Anterior cingulate cortex (tissue), 58 donors: Measurements from ENCODE around the gene SURF6.

Experiments
- DNase-seq, 58 donors: peaks; one replicate each; lab custom pipeline; 2025; lab: John Stamatoyannopoulos, UW

The SURF6 gene

GRCh38 chr9:133368249-133368881, 32.4 kb upstream of the SURF6 start:
- no peak for DNase-seq

DNA sequence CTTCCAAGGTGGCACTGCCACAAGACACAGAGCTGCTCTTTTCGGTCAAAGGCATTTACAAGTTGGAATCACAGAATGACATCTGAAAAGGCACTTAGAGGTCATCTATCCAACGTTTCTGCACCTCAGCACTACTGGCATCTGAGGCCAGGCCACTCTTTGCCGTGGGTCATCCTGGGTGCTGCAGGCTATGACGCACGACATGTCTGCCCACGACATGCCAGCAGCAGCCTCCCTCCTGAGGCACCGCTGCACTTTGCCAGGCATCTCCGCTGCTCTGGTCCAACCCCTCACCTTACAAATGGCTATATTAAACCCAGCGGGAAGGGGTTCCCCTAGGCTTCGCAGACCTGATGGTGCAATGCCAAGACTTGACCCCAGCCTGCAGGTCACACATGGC, 31.8 kb upstream of the SURF6 start:
- DNase-seq, result no peak

GRCh38 chr9:133367221-133367620, 31.2 kb upstream of the SURF6 start:
- no peak for DNase-seq

DNA sequence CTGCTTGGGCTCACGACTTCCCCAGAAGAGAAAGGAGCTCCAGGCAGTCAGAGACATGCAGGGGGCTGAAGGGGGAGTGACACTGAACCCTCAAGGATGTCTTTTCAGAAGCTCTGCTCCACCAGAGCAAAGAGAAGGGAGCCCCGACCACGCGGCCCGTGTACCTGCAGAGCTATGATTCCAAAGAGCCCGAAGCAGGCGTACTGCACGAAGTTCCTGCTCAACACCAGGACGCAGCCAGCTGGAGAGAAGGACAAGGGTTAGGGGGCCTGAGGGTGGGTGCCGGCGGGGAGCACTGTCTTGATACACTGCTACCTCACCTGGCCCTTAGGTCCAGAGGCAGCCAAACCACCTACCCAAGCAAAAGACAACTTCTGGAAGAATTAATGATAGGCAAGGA, 30.4 kb upstream of the SURF6 start:
- DNase-seq, result no peak

- no peak for DNase-seq
Observed at GRCh38 chr9:133362359-133363044, 26.5 kb upstream of the SURF6 start.

DNA sequence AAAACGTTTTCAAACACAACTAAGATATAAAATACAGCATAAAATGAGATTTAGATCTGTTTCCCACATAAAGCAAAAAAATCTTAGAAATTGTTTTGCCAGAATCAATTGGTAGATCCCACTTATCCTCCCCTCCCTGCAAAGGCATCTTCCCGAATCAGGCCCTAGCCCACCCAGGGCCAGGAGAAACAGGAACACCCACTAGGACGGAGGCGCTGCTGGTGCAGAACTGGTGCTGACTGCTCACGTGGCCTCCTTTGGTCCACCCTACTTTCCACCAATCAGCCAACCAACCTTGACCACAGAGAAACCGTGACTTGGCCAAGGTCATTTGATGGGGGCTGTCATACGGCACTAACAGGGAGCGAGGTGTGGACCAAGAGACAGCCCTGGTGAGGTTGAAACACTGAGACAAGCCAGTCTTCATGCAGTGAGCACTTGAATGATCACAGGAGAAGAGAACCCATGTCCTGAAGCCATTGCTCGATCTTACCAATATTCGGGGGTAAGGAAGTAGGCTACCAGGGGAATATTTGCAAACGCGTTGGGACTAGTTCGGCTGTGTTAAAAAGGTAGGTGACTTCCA, 25.6 kb upstream of the SURF6 start:
- DNase-seq, result no peak

GRCh38 chr9:133360400-133361393, 24.7 kb upstream of the SURF6 start:
- DNase-seq, result no peak

DNA sequence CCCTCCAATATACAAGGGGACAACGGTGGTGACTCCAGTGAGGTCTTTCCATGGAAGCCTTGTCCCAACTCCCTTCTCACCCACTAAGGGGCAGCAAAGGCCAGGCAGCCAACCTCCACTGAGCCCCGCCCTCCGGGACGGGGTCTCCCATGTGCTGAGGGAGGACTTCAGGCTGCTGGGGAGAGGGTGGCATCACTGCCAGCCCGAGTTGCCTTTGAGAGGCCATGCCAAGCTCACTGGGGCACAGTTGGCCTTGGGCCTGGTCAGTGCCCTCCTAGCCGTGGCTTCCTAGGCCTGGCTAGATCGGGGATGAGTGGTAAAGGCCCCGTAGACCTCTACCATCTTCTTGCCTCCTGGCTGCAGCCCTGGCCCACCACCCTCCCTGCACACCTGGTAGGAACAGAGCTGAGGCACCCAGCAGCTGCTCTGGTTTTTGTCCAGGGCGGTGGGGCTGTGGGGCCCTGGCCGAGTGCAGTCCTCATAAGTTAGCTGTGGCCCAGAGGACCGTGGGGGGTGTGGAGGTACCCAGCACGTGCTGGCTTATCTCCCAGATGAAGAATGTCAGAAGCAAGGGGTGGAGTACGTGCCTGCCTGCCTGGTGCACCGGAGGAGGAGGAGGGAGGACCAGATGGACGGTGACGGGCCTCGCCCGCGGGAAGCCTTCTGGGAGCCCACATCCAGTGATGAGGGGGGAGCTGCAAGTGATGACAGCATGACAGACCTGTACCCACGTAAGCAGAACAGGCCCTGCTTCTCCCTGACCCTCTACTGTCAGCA, 23.6 kb upstream of the SURF6 start:
- DNase-seq, result peak in 7 of 58 donors; percentile 12 to 50 (median 25)

- DNase-seq, result no peak
Observed at GRCh38 chr9:133357656-133358055, 21.7 kb upstream of the SURF6 start.

GRCh38 chr9:133356391-133357091, 20.6 kb upstream of the SURF6 start, which contains the start of the genes SURF1 and SURF2:
SURF1 (minus strand) TSS chr9:133356487; CDS start chr9:133356453, 34 bp downstream.
SURF2 (plus strand) TSS chr9:133356550; CDS start chr9:133356593, 43 bp downstream.
- peak in 57 of 58 donors; percentile 9 to 91 (median 74) for DNase-seq

GRCh38 chr9:133355881-133356357, 19.9 kb upstream of the SURF6 start:
- no peak for DNase-seq

GRCh38 chr9:133354766-133355165, 18.8 kb upstream of the SURF6 start:
- no peak for DNase-seq

DNA sequence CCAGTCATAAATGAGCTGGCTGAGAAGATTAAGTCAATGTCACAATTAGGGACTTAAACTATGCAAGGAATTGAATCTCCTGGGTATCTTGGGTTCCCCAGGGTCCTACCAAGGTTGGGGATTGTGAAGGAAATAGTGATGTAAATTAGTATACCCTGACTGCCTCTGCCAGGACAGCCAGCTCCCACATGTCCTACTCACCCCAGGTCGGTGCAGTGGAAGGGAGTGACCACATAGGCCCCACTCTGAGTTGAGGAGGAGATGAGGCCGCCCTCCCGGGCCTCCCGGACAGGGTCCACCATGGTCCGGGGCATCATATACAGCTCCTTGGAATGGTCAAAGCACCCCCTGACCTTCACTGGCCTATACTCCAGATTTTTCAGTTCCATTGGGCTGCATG, 17.6 kb upstream of the SURF6 start:
- DNase-seq, result no peak

GRCh38 chr9:133352635-133353340, 16.8 kb upstream of the SURF6 start:
- no peak for DNase-seq

DNA sequence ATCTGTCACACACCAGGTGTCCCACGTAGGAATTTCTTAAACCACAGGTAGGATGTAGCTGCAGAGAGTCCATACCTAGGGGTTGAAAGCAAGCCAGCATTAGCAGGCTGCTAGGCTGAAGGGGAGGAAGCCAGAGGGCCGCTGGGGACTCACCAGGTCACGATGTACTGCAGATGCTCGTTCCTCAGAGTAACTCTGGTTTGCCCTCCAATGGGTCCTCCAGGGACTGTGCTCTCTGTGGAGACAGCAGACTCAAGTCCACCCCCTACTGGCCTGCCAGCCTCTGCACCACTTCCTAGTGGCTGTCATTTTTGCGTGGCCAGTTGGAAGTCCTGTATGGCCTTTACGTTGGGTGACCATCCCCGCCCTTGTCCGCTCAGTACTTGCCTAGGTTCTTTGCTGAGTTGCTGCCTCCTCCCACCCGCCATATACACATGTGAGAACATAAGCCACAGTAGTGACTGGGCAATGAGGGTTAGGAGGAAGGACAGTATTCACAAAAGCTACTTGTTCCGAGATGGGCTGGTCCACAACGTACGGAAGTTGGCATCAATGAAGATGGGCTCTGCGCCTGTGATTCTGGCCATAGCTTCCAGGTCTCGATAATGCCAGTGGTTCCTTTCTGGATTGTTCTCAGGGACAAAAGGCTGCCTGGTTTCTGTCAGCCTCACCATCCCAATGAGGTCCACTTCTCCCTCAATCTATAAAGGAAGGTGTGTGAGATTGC, 16.1 kb upstream of the SURF6 start:
- DNase-seq, result peak in 5 of 58 donors; percentile 7 to 31 (median 19)

GRCh38 chr9:133351526-133351907, 15.5 kb upstream of the SURF6 start:
- no peak for DNase-seq

DNA sequence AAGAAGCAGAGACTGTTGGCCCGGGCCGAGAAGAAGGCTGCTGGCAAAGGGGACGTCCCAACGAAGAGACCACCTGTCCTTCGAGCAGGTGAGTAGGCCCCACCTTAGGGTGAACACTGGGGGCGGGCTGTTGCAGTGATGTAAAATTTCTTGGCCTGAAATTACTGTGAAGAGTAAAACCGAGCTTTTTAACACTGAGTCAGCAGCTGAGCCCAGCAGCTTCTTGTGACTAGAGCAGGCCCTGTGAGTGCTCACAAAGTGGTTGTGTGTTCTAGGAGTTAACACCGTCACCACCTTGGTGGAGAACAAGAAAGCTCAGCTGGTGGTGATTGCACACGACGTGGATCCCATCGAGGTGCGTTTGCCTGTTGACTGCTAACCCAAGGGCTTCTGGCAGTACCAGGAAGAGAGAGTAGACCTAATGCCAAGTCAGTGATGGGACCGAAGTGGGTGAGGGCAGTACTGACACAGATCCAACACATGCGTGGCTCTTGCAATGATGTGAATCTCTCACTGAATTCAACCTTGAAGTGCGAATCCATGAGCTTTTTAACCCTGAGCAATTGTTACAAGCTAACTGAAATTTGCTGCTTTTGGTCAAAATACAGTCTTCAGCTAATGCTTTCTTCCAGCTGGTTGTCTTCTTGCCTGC, 14.1 kb upstream of the SURF6 start:
- no peak for DNase-seq
